K562 (cell line): ENCODE results near the gene DYRK1A. TPM values are rescaled to one million over a fixed set of nuclear protein-coding genes. Genes with fewer than 3 reads are reported as not detected.

Source experiments
- ATF2 ChIP-seq: sonication (generic); formaldehyde crosslinking; IDR thresholded peaks from 2 replicates; pipeline ENCODE4 v1.8.1; 2022; ENCODE audit warnings: missing genetic modification reagents
- CHD7 ChIP-seq: fragments of 200-600 bp; sonication (generic); IDR thresholded peaks from one replicate; pipeline ENCODE4 v1.6.1; 2012; ENCODE audit warnings: mild to moderate bottlenecking, low read depth, low read length, inconsistent platforms
- ELF2 ChIP-seq: fragments of 250-450 bp; sonication (Bioruptor Pico); IDR thresholded peaks from 2 replicates; pipeline ENCODE4 v1.5.0; 2021; ENCODE audit warnings: mild to moderate bottlenecking
- ESRRB ChIP-seq: fragments of 250-450 bp; sonication (Bioruptor Pico); IDR thresholded peaks from 2 replicates; pipeline ENCODE4 v1.5.0; 2020; ENCODE audit warnings: mild to moderate bottlenecking, moderate library complexity, borderline replicate concordance
- FOXO4 ChIP-seq: fragments of 450-650 bp; formaldehyde crosslinking; IDR thresholded peaks from 2 replicates; pipeline ENCODE4 v1.4.0; 2020; ENCODE audit warnings: mild to moderate bottlenecking, moderate library complexity
- HDAC3 ChIP-seq: fragments of 450-650 bp; IDR thresholded peaks from 2 replicates; pipeline ENCODE4 v1.6.1; 2018; ENCODE audit warnings: borderline replicate concordance, mild to moderate bottlenecking, moderate library complexity; ENCODE audit not compliant: partially characterized antibody
- MAFG ChIP-seq: fragments of 450-650 bp; conservative IDR thresholded peaks from 2 replicates; pipeline ENCODE4 v1.6.1; 2016; ENCODE audit warnings: missing genetic modification characterization, missing compliant biosample characterization
- PYGO2 ChIP-seq: fragments of 450-650 bp; IDR thresholded peaks from 2 replicates; pipeline ENCODE4 v1.6.1; 2016; ENCODE audit warnings: mild to moderate bottlenecking, missing genetic modification characterization, moderate library complexity, missing compliant biosample characterization
- RBM15 ChIP-seq: fragments of 200-400 bp; formaldehyde crosslinking; IDR thresholded peaks from 2 replicates; pipeline ENCODE4 v1.6.1; 2018; ENCODE audit warnings: mild to moderate bottlenecking, low read length, moderate library complexity; ENCODE audit not compliant: insufficient read depth
- ZNF445 ChIP-seq: fragments of 250-450 bp; sonication (Bioruptor Pico); IDR thresholded peaks from 2 replicates; pipeline ENCODE4 v1.4.0; 2020; ENCODE audit warnings: low read depth, mild to moderate bottlenecking, moderate library complexity
- polyA plus RNA-seq, 8 experiments: library from polyadenylated mRNA; depleted of rRNA in 4 of 8; stranded (reverse) in 5 of 8; unstranded in 3 of 8; fragments of >200 nt; fragmentation: Nextera tagmentation in 2 of 8; fragmentation: Illumina TruSeq in 1 of 8; extraction: Ambion mirVana in 2 of 8; extraction: Trizol in 1 of 8; gene quantifications; 2 replicates each; pipeline versions ENCODE4 v1.2.1 to v1.2.3, GENCODE V29; 2011 to 2014; ENCODE audit warnings: inconsistent platforms in 1 of 8, missing spikeins in 1 of 8
- total RNA-seq, 7 experiments: library from RNA; depleted of rRNA in 6 of 7; stranded (reverse); fragments of >200 nt in 6 of 7; fragmentation: Illumina TruSeq in 2 of 7; extraction: Trizol in 2 of 7; gene quantifications; 2 replicates each; pipeline versions ENCODE4 v1.2.1 to v1.2.3, GENCODE V29; 2011 to 2021; ENCODE audit warnings: low replicate concordance in 1 of 7
- TF ChIP-seq, protein P1 (sequence below): sonication (generic); formaldehyde crosslinking; IDR thresholded peaks from 2 replicates; pipeline ENCODE4 v1.8.0; 2023; ENCODE audit warnings: mild to moderate bottlenecking, missing genetic modification reagents

The DYRK1A gene
- total and polyA plus RNA-seq, 9 of the 15 experiments (the other 6 are each of a cell fraction or from before 2014, with no cell fraction given): 3.7 to 64.8 (median 42.3) TPM

GRCh38 chr21:37366482-37367316, at the start of gene DYRK1A (continued):
- TF ChIP-seq CHD7 (no peak), HDAC3 (no peak), ELF2 (CRISPR knock-in tag) (no peak), FOXO4 (CRISPR knock-in tag) (no peak), RBM15 (no peak), PYGO2 (tag) (no peak), ATF2 (CRISPR knock-in tag) (no peak), MAFG (no peak), ESRRB (CRISPR knock-in tag) (no peak), ZNF445 (CRISPR knock-in tag) (no peak)
- TF ChIP-seq, protein P1, sequence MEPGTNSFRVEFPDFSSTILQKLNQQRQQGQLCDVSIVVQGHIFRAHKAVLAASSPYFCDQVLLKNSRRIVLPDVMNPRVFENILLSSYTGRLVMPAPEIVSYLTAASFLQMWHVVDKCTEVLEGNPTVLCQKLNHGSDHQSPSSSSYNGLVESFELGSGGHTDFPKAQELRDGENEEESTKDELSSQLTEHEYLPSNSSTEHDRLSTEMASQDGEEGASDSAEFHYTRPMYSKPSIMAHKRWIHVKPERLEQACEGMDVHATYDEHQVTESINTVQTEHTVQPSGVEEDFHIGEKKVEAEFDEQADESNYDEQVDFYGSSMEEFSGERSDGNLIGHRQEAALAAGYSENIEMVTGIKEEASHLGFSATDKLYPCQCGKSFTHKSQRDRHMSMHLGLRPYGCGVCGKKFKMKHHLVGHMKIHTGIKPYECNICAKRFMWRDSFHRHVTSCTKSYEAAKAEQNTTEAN (CRISPR knock-in tag): no peak
